Fibroblast of peridontal ligament (primary cell): ENCODE measurements around the gene PARN.
A peak's percentile ranks its signal among the peaks of the same experiment; 100 is the strongest.
"Not testable (repeated sequence)": the region's sequence is repeated elsewhere in the genome, so short reads cannot be mapped to it uniquely, and the experiment has no call there.

Source experiments
- DNase-seq: peaks from one replicate; pipeline ENCODE4 v3.0.0-alpha.2; 2010; ENCODE audit errors: extremely low read depth

Gene PARN

GRCh38 chr16:14574698-14575415 is 55.2 kb downstream of the PARN start:
- not testable (repeated sequence) for DNase-seq

GRCh38 chr16:14572535-14572934 is 57.5 kb downstream of the PARN start:
- DNase-seq, result no peak

- no peak for DNase-seq
Observed at GRCh38 chr16:14569213-14569612, 60.8 kb downstream of the PARN start.

DNA sequence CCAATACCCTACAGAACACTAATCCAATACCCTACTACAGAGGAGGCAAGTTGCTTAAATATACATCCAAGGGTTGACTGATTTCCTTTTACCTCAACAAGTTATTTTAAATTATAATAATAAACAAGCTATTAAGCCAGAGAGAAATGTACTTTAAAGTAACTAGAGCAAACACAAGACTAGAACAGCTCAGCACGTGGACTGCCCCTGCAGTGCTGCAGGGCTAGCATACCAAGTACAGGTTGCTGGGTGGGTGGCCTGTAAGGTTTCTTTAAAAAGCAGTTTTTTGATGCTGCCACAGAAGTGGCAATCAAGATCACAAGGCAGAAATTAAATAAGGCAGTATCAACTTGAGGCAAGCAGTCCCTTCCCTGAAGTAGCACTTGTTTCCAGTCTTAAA is 63.5 kb downstream of the PARN start:
- no peak for DNase-seq

- no peak for DNase-seq
Observed at GRCh38 chr16:14565688-14566025, 64.4 kb downstream of the PARN start.

GRCh38 chr16:14564861-14565687 is 65.0 kb downstream of the PARN start:
- DNase-seq, result peak; percentile 66

GRCh38 chr16:14564323-14564722 is 65.7 kb downstream of the PARN start:
- DNase-seq, result no peak

DNA sequence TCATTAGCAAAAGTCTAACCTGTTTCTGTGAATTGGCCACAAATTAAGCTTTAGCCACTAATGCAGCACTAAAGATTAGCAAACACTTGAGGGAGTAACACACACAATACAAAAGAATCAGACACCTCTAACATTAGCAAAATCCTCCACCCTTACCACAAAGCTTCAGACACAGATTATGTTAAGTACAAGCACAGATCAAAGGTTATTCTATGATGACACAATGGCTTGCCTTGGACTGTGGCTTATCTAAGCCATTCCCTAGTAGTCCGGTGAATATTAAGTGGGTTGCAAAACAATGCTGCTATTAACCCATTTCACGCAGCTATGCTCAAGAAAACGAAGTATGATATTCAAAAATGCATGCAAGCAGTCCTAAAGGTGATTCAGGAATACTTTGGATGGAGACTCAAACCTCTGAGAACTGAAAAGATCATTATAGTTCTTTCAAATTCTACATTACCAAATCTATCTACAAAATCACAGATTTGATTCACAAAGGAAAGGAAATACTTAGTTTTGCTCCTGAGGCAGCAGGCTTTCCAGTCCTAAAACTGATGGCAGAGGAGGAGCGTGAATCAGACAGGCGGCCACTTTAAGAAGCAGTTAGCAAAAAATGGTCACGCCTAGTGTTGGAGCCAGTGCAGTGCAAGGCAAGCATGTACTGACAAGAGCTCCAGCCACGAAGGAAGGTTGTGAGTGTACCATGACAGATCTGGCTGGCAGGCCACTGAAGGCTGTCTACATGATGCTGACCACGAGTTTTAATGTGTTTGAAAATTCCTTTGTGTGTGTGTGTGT is 67.2 kb downstream of the PARN start:
- peak; percentile 39 for DNase-seq

GRCh38 chr16:14560523-14560922 is 69.5 kb downstream of the PARN start:
- DNase-seq, result peak; percentile 18

DNA sequence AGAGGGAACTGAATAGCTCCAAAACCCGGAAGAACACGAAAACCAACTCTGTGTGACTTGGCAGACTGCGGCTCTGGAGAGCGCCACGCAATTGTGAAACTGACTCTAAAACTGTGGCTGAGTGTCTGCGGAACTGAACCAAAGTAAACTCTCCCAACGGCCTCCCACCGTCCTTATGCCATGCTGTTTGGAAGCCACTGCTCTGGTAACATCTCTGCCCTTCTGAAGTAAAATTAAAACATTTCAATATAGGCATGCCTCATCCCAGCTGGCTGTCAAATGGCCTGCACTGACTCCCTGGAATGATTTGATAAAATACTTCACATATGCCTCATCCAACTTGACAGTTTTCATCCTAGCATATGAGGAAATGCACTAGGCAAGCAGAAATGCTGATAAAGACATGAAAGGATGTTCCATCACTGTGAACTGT is 70.2 kb downstream of the PARN start:
- DNase-seq, result no peak

GRCh38 chr16:14553447-14553846 is 76.6 kb downstream of the PARN start:
- DNase-seq, result no peak

DNA sequence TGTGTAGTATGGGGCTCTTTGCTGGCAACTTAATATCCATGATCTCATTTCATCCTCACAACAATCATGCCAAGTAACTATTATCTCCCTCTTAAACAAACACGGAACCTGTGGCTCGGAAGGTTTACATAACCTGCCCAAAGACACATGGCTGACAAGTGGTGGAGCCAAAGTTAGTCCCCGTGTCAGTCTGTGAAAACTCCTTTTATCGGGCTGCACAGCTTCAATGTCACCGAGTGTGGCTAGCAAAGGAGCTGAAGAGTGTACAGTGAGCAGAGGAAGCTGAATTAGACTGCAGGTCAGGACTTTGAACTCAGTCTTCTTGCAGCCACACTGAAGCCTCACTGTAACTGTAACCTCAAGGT is 80.3 kb downstream of the PARN start:
- peak; percentile 11 for DNase-seq

GRCh38 chr16:14548933-14549788 is 80.9 kb downstream of the PARN start:
- DNase-seq, result no peak

DNA sequence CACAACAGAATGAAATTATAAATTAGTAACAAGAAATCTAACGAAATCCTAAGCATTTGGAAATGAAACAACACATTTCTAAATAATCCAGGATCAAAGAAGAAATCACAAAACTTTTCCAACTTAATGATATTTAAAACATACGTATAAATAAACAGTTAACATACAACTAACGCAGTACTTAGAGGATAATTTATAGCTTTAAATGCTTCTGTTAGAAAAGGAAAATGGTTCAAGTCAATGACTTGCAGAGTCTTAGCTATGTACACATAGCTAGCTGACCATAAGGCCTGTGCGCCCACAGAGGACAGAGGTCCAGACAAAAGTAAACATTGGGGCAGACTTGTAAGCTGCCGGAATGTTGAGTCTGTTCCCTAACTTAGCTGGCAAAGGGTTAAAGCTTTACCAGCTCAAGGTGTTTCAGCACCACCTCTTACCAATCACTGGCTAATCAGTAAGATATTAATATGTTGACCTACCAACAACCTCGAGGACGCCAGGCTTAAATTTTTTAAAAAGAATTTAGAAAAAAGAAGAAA is 84.6 kb downstream of the PARN start:
- no peak for DNase-seq

- not testable (repeated sequence) for DNase-seq
Observed at GRCh38 chr16:14544846-14545245, 85.2 kb downstream of the PARN start.

GRCh38 chr16:14539631-14540030 is 90.4 kb downstream of the PARN start:
- peak; percentile 22 for DNase-seq

- no peak for DNase-seq
Observed at GRCh38 chr16:14539156-14539555, 90.9 kb downstream of the PARN start.

DNA sequence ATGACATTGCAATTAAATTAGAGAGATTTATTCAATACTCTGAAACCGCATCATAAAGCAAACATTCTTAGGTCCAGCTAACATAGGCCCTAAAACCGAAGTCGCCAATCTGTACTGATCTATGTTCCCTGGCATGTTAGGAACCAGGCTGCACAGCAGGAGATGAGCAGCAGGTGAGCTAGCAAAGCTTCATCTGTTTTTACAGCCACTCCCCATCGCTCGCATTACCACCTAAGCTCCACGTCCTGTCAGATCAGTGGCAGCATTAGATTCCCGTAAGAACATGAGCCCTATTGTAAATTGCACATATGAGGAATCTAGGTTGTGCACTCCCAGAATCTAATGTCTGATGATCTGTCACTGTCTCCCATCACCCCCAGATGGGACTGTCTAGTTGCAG is 91.5 kb downstream of the PARN start:
- DNase-seq, result no peak

DNA sequence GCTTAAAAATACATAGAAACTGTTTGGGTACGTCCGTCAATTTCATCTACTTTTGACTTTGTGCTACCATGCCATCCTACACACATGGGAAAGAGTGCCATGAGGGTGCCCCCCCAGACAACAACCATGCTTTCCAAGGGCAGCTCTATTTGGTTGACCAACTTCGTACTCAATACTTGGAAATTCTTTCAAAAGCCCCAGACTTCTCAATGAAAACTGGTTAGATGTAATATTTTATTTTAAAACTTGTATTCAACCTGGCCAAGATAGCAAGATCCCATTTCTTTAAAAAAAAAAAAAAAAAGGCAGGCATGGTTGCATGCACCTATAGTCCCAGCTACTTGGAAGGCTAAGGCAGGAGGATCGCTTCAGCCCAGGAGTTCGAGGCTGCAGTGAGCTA is 98.4 kb downstream of the PARN start:
- no peak for DNase-seq

GRCh38 chr16:14531101-14531500 is 99.0 kb downstream of the PARN start:
- DNase-seq, result no peak

DNA sequence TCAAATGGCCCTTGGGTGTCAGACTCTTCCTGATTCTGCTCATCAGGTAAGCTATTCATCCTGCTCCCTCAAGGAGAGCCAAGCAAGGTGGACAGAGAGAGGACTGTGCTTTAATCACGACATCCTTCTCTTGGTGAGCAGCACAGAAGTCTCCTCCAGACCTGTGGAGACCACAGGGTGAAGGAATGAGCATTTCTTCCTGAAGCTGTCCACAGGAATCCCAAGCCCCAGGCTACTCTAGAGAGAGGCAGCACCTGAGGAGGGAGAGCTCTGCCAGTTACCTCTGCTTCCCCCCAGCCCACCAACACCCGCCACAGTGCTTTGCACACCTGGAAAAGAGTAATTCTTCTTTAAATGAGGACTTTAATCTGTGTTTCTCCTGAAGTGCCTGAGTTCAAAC is 100.0 kb downstream of the PARN start:
- DNase-seq, result no peak
